NCI-H1436 (cell line): ENCODE data around the gene FBXO3.
A peak's percentile ranks its signal among the peaks of the same experiment; 100 is the strongest.
"Not testable (repeated sequence)": the region's sequence is repeated elsewhere in the genome, so short reads cannot be mapped to it uniquely, and the experiment has no call there.

Source experiments
- DNase-seq: peaks from one replicate; lab custom pipeline; 2025; lab: John Stamatoyannopoulos, UW

Gene FBXO3

GRCh38 chr11:33773987-33774735 lies at the start of gene FBXO3:
FBXO3 (minus strand) TSS chr11:33774520; CDS start chr11:33774497, 23 bp downstream.
- peak; percentile 91 for DNase-seq

- DNase-seq, result not testable (repeated sequence)
These were observed 48.7 kb upstream of the FBXO3 start for GRCh38 chr11:33822981-33823380.

- DNase-seq, result no peak
These were observed 45.1 kb upstream of the FBXO3 start for GRCh38 chr11:33819278-33820035.

- DNase-seq, result peak; percentile 74
These were observed 34.0 kb upstream of the FBXO3 start for GRCh38 chr11:33808228-33808828.

- DNase-seq, result no peak
These were observed 30.2 kb upstream of the FBXO3 start for GRCh38 chr11:33804471-33804870.

GRCh38 chr11:33802194-33802950 lies 28.1 kb upstream of the FBXO3 start:
- DNase-seq, result peak; percentile 35

- DNase-seq, result no peak
These were observed 27.5 kb upstream of the FBXO3 start for GRCh38 chr11:33801821-33802193.

- no peak for DNase-seq
These were observed 23.6 kb upstream of the FBXO3 start for GRCh38 chr11:33797879-33798278.

- DNase-seq, result no peak
These were observed 15.7 kb upstream of the FBXO3 start for GRCh38 chr11:33790040-33790439.

GRCh38 chr11:33788095-33788494 lies 13.8 kb upstream of the FBXO3 start:
- not testable (repeated sequence) for DNase-seq

GRCh38 chr11:33787076-33787475 lies 12.8 kb upstream of the FBXO3 start:
- DNase-seq, result no peak

GRCh38 chr11:33785609-33786008 lies 11.3 kb upstream of the FBXO3 start:
- no peak for DNase-seq

GRCh38 chr11:33779849-33780528 lies 5.7 kb upstream of the FBXO3 start:
- DNase-seq, result no peak

GRCh38 chr11:33778675-33779074 lies 4.4 kb upstream of the FBXO3 start:
- no peak for DNase-seq

GRCh38 chr11:33777906-33778305 lies 3.6 kb upstream of the FBXO3 start:
- no peak for DNase-seq

- DNase-seq, result no peak
These were observed 1.6 kb upstream of the FBXO3 start for GRCh38 chr11:33775832-33776470.

GRCh38 chr11:33775467-33775807 lies 1.1 kb upstream of the FBXO3 start:
- no peak for DNase-seq

GRCh38 chr11:33774736-33775466 lies 581 bp upstream of the FBXO3 start:
- no peak for DNase-seq

GRCh38 chr11:33773404-33773986 lies 825 bp downstream of the FBXO3 start:
- no peak for DNase-seq

- no peak for DNase-seq
These were observed 1.4 kb downstream of the FBXO3 start for GRCh38 chr11:33772870-33773269.
